GM18951 (cell line): ENCODE results near the gene RPL19.

Experiments used
- POLR2A ChIP-seq: IDR thresholded peaks from 4 replicates; pipeline ENCODE4 v1.6.1; 2011; ENCODE audit warnings: mild to moderate bottlenecking; ENCODE audit not compliant: insufficient read length, insufficient read depth; ENCODE audit errors: extremely low read depth
- in situ Hi-C: fragments of 300-500 bp; cut with MboI; formaldehyde crosslinking; loops from one replicate; pipeline ENCODE4 v1.12.0; 2022; ENCODE audit warnings: low sequenced_read_pairs, mixed read lengths, inconsistent platforms; ENCODE audit not compliant: unreplicated experiment

RPL19 gene

GRCh38 chr17:39225308-39225958 lies 25.4 kb downstream of the RPL19 start, which contains the start of gene STAC2:
Gene STAC2, minus strand, starts transcription at chr17:39225945. Its CDS starts 443 bp downstream, at chr17:39225502.
- in situ Hi-C loops: no loop called here
- TF ChIP-seq POLR2A: no peak

- TF ChIP-seq POLR2A: no peak
- in situ Hi-C loops: no loop called here
Measured at GRCh38 chr17:39225959-39226683, 26.0 kb downstream of the RPL19 start.

- in situ Hi-C loops: no loop called here
- TF ChIP-seq POLR2A: no peak
Measured at GRCh38 chr17:39227364-39227919, 27.4 kb downstream of the RPL19 start.

GRCh38 chr17:39229274-39229913 lies 29.3 kb downstream of the RPL19 start:
- in situ Hi-C loops: no loop called here
- TF ChIP-seq POLR2A: no peak

- no peak for TF ChIP-seq POLR2A
- in situ Hi-C loops: no loop called here
Measured at GRCh38 chr17:39230361-39230760, 30.3 kb downstream of the RPL19 start.

GRCh38 chr17:39231091-39231561 lies 31.0 kb downstream of the RPL19 start:
- no peak for TF ChIP-seq POLR2A
- in situ Hi-C loops: no loop called here

GRCh38 chr17:39231591-39232551 lies 31.8 kb downstream of the RPL19 start:
- in situ Hi-C loops: no loop called here
- TF ChIP-seq POLR2A: no peak

GRCh38 chr17:39235555-39236449 lies 35.7 kb downstream of the RPL19 start:
- in situ Hi-C loops: no loop called here
- TF ChIP-seq POLR2A: no peak

GRCh38 chr17:39236450-39236927 lies 36.4 kb downstream of the RPL19 start:
- TF ChIP-seq POLR2A: no peak
- in situ Hi-C loops: no loop called here

GRCh38 chr17:39236981-39237441 lies 36.9 kb downstream of the RPL19 start:
- TF ChIP-seq POLR2A: no peak
- in situ Hi-C loops: no loop called here

GRCh38 chr17:39237586-39237985 lies 37.5 kb downstream of the RPL19 start:
- no peak for TF ChIP-seq POLR2A
- in situ Hi-C loops: no loop called here
